Neural cell (in vitro differentiated cells): ENCODE results near the gene LHPP. TPM values are rescaled to one million over a fixed set of nuclear protein-coding genes. Genes with fewer than 3 reads are reported as not detected.
"Not testable (repeated sequence)": the region's sequence is repeated elsewhere in the genome, so short reads cannot be mapped to it uniquely, and the experiment has no call there.

Experiments used
- H2AFZ ChIP-seq: fragments of 200-600, 300-800 bp; sonication (generic), shearing (Covaris generic); 2 replicates; pipeline ENCODE4 v1.6.0; 2014; ENCODE audit warnings: low read depth, mild to moderate bottlenecking, antibody characterized with exemption, low read length, moderate library complexity
- H3F3A ChIP-seq: fragments of 200-600 bp; shearing (Covaris generic); 2 replicates; pipeline ENCODE4 v1.6.1; 2016; ENCODE audit warnings: mild to moderate bottlenecking, moderate library complexity, mixed read lengths, antibody characterized with exemption, low read length; ENCODE audit not compliant: insufficient read depth, poor library complexity, severe bottlenecking
- H3K27ac ChIP-seq: fragments of 200-600, 300-800 bp; sonication (generic), shearing (Covaris generic); 2 replicates; pipeline ENCODE4 v1.5.1; 2014; ENCODE audit warnings: mild to moderate bottlenecking, low read length, moderate library complexity
- H3K27me3 ChIP-seq: fragments of 300-800, 200-600 bp; sonication (generic), shearing (Covaris generic); 2 replicates; pipeline ENCODE4 v1.6.0; 2014; ENCODE audit warnings: mild to moderate bottlenecking, low read depth, low read length, moderate library complexity; ENCODE audit not compliant: insufficient read depth
- H3K36me3 ChIP-seq: fragments of 300-800, 200-600 bp; sonication (generic), shearing (Covaris generic); 2 replicates; pipeline ENCODE4 v1.5.1; 2014; ENCODE audit warnings: mild to moderate bottlenecking, antibody characterized with exemption, low read length, moderate library complexity; ENCODE audit not compliant: insufficient read depth
- H3K4me2 ChIP-seq: fragments of 300-800, 200-600 bp; sonication (generic), shearing (Covaris generic); 2 replicates; pipeline ENCODE4 v1.6.0; 2014; ENCODE audit warnings: mild to moderate bottlenecking, low read length
- H3K4me3 ChIP-seq: fragments of 300-800, 200-600 bp; sonication (generic), shearing (Covaris generic); 2 replicates; pipeline ENCODE4 v1.5.1; 2014; ENCODE audit warnings: mild to moderate bottlenecking, low read length, moderate library complexity
- H3K79me2 ChIP-seq: fragments of 200-600 bp; shearing (Covaris generic); replicated peaks from 2 replicates; pipeline ENCODE4 v1.6.0; 2014; ENCODE audit warnings: mild to moderate bottlenecking, low read length, moderate library complexity; ENCODE audit not compliant: insufficient read depth
- H3K9ac ChIP-seq: fragments of 300-800, 200-600 bp; sonication (generic), shearing (Covaris generic); 2 replicates; pipeline ENCODE4 v1.6.1; 2016; ENCODE audit warnings: mild to moderate bottlenecking, low read length, mixed read lengths
- H3K9me2 ChIP-seq: fragments of 200-600 bp; shearing (Covaris generic); 2 replicates; pipeline ENCODE4 v1.6.1; 2016; ENCODE audit warnings: mild to moderate bottlenecking, low read length, mixed read lengths; ENCODE audit not compliant: insufficient read depth
- H3K9me3 ChIP-seq: fragments of 200-600, 300-800 bp; sonication (generic), shearing (Covaris generic); 2 replicates; pipeline ENCODE4 v1.6.1; 2016; ENCODE audit warnings: mild to moderate bottlenecking, mixed run types, low read length, moderate library complexity, mixed read lengths
- H4K20me1 ChIP-seq: fragments of 200-600 bp; shearing (Covaris generic); 2 replicates; pipeline ENCODE4 v1.6.1; 2016; ENCODE audit warnings: mild to moderate bottlenecking, mixed run types; ENCODE audit not compliant: insufficient read depth
- EP300 ChIP-seq: fragments of 450-650 bp; conservative IDR thresholded peaks from 2 replicates; pipeline ENCODE4 v1.6.1; 2014; ENCODE audit warnings: antibody characterized with exemption, mild to moderate bottlenecking, moderate library complexity; ENCODE audit not compliant: poor library complexity, severe bottlenecking
- EZH2 ChIP-seq: fragments of 200-600, 300-800 bp; shearing (Covaris generic), sonication (generic); IDR thresholded peaks from 2 replicates; pipeline ENCODE4 v1.6.1; 2014; ENCODE audit warnings: antibody characterized with exemption, low read length, borderline replicate concordance, mild to moderate bottlenecking; ENCODE audit not compliant: insufficient read depth, poor library complexity, severe bottlenecking
- MXI1 ChIP-seq: fragments of 450-650 bp; conservative IDR thresholded peaks from 2 replicates; pipeline ENCODE4 v1.6.1; 2014; ENCODE audit warnings: antibody characterized with exemption, mild to moderate bottlenecking; ENCODE audit not compliant: poor library complexity, severe bottlenecking
- POLR2AphosphoS5 ChIP-seq: IDR thresholded peaks from 2 replicates; pipeline ENCODE4 v1.6.1; 2012
- RAD21 ChIP-seq: fragments of 450-650 bp; conservative IDR thresholded peaks from 2 replicates; pipeline ENCODE4 v1.6.1; 2014; ENCODE audit warnings: antibody characterized with exemption, mild to moderate bottlenecking, moderate library complexity
- REST ChIP-seq: IDR thresholded peaks from 2 replicates; pipeline ENCODE4 v1.6.1; 2012; ENCODE audit warnings: borderline replicate concordance
- SMC3 ChIP-seq: fragments of 450-650 bp; conservative IDR thresholded peaks from 2 replicates; pipeline ENCODE4 v1.6.1; 2014; ENCODE audit warnings: antibody characterized with exemption, mild to moderate bottlenecking, moderate library complexity; ENCODE audit not compliant: poor library complexity
- TAF1 ChIP-seq: IDR thresholded peaks from 2 replicates; pipeline ENCODE4 v1.6.1; 2012; ENCODE audit warnings: low read depth
- polyA plus RNA-seq: library from polyadenylated mRNA; depleted of rRNA; stranded (reverse); fragments of >200 nt; gene quantifications from 2 replicates; pipeline ENCODE4 v1.2.3, GENCODE V29; 2014
- TF ChIP-seq, protein P1 (sequence below): fragments of 450-650 bp; IDR thresholded peaks from 2 replicates; pipeline ENCODE4 v1.5.1; 2014; ENCODE audit warnings: antibody characterized with exemption, mild to moderate bottlenecking, moderate library complexity; ENCODE audit not compliant: poor library complexity, severe bottlenecking

The LHPP gene
- polyA plus RNA-seq, 1 donor from 2014 or later: 16.0 TPM

- H3K9ac ChIP-seq, H3K79me2 ChIP-seq, H3K4me3 ChIP-seq: not testable (repeated sequence)
These were observed 87.5 kb downstream of the LHPP start for GRCh38 chr10:124549171-124549570.

DNA sequence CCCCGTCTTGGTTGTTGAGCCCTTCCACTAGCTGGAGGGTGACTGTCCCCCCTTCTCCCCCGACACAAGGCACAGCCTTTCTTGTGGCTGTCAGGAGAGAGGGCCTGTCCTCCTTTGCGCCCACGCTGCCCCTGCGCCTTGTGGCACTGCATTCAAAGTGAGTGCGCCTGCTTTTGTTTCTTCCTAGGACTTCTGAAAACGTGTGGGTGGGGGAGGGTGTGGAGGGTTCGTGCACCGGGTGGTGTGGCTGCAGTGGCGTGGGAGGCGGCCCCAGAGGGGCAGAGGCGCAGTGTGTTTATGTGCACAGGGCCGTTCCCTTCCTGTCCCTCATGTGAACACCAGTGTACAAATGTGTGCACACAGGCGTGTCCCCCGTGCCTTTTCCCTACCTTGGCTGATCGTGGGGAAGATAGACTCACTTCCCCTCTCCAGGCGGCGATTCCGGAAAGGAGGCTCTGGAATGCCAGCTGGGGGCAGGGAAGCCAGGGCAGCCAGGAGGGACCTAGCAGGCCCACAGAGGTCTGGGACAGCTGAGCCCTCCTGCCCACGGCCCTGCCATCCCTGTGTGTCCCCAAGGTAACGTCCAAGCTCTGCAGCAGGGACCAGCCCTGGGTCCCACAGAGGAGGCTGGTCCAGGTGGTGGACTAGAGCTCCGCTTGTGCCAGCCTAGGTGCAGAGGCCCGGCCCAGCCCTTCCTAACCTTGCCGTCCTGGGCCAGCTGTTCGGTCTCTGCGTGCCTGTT is 88.8 kb downstream of the LHPP start:
- H3K79me2 ChIP-seq: no peaks in the 10 kb centered on the region
- H2AFZ ChIP-seq: no peak overlapping the region
- no peak overlapping the region for H3K4me3 ChIP-seq
- TF ChIP-seq SMC3 (no peak), EP300 (no peak), REST (no peak), MXI1 (no peak), EZH2 (no peak), TAF1 (no peak), RAD21 (no peak), POLR2AphosphoS5 (no peak)
- TF ChIP-seq, protein P1, sequence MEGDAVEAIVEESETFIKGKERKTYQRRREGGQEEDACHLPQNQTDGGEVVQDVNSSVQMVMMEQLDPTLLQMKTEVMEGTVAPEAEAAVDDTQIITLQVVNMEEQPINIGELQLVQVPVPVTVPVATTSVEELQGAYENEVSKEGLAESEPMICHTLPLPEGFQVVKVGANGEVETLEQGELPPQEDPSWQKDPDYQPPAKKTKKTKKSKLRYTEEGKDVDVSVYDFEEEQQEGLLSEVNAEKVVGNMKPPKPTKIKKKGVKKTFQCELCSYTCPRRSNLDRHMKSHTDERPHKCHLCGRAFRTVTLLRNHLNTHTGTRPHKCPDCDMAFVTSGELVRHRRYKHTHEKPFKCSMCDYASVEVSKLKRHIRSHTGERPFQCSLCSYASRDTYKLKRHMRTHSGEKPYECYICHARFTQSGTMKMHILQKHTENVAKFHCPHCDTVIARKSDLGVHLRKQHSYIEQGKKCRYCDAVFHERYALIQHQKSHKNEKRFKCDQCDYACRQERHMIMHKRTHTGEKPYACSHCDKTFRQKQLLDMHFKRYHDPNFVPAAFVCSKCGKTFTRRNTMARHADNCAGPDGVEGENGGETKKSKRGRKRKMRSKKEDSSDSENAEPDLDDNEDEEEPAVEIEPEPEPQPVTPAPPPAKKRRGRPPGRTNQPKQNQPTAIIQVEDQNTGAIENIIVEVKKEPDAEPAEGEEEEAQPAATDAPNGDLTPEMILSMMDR: no peak
- no peaks in the 10 kb centered on the region for H4K20me1 ChIP-seq
- no peaks in the 10 kb centered on the region for H3K27me3 ChIP-seq
- H3K9ac ChIP-seq: no peak overlapping the region
- no peaks in the 10 kb centered on the region for H3K9me3 ChIP-seq
- H3F3A ChIP-seq: no peaks in the 10 kb centered on the region
- H3K27ac ChIP-seq: no peak overlapping the region
- H3K36me3 ChIP-seq: no peaks in the 10 kb centered on the region
- no peaks in the 10 kb centered on the region for H3K9me2 ChIP-seq
- no peak overlapping the region for H3K4me2 ChIP-seq

More at GRCh38 chr10:124549171-124549570, 87.5 kb downstream of the LHPP start:
- H3K9me2 ChIP-seq, H3K36me3 ChIP-seq, H3K9me3 ChIP-seq, H3K27ac ChIP-seq, H3K27me3 ChIP-seq, H2AFZ ChIP-seq, H3F3A ChIP-seq, H4K20me1 ChIP-seq, H3K4me2 ChIP-seq: not testable (repeated sequence)

GRCh38 chr10:124551097-124551496 is 89.5 kb downstream of the LHPP start:
- H3K9me3 ChIP-seq: no peaks in the 10 kb centered on the region
- no peak overlapping the region for H3K4me2 ChIP-seq
- H3K36me3 ChIP-seq: no peaks in the 10 kb centered on the region
- H3K27me3 ChIP-seq: no peaks in the 10 kb centered on the region
- no peaks in the 10 kb centered on the region for H4K20me1 ChIP-seq
- no peak overlapping the region for H3K27ac ChIP-seq
- TF ChIP-seq RAD21: no peak
- TF ChIP-seq REST: no peak
- TF ChIP-seq TAF1: no peak
- TF ChIP-seq, protein P1: no peak
- no peak for TF ChIP-seq POLR2AphosphoS5
- no peak for TF ChIP-seq EZH2
- TF ChIP-seq SMC3: no peak
- TF ChIP-seq EP300: no peak
- TF ChIP-seq MXI1: no peak
- H2AFZ ChIP-seq: no peak overlapping the region
- no peak overlapping the region for H3K4me3 ChIP-seq
- H3K79me2 ChIP-seq: no peaks in the 10 kb centered on the region
- no peaks in the 10 kb centered on the region for H3F3A ChIP-seq
- no peak overlapping the region for H3K9ac ChIP-seq
- H3K9me2 ChIP-seq: no peaks in the 10 kb centered on the region
